Fibroblast of gingiva (primary cell): ENCODE measurements around the gene FCN1.

Experiments used
- DNase-seq: peaks from one replicate; pipeline ENCODE4 v3.0.0-alpha.2; 2011; ENCODE audit warnings: low read depth

FCN1 gene

DNA sequence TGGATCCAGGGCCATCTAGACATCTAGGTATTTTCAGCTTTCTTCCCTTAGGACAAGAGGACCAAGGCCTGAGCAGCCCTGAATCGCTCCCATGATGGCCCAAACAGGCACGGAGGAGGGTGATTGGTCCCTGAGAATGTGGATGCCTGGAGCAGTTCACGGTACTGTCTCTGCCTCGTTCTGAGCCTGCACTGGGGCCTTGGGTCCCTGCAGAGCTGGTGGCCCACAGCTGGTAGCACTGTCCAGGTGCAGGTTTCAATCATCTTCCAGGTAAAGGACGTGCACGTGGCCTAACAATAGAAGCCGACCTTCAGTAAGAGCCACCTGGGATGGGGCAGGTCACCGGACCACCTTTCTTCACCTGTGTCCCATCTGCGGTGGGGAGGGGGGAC is 19.4 kb upstream of the FCN1 start:
- no peak for DNase-seq

DNA sequence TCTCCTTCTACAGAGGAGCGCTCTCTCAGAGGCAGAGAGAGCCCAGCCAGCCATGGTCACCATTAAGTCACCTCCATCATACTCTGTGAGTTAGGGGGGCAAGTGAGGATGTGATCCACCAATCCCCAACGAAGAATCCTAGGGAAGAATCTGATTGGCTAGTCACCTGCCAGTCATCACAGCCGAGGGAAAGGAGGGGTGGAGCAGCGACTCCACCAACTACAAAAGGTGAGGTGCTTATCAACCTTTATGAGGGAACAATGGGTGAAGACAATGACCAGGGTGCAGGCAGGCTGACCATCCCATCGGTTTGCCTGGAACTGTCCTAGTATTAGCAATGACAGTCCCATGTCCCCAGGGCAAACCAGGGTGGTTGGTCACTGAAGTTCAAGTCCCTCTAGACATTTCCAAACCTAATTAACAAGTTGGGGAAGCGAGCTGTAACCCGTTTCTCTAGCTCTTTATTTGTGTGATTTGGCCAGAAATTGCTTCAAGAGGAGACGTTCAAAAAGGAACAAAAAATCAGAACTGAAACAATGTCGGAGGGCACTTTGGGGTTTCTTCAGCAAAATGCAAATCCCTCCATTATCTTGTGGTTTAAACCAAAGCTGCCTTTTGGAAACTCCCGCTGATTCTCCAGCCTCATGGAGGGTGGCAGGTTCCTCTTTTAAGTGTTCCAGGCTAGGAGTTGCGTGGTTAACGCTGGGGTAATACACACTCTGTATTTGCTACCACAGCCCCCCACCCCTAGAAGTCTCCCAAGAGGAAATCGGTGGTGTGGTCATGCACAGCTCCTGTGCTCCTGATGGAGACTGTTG is 18.8 kb upstream of the FCN1 start:
- DNase-seq, result no peak

DNA sequence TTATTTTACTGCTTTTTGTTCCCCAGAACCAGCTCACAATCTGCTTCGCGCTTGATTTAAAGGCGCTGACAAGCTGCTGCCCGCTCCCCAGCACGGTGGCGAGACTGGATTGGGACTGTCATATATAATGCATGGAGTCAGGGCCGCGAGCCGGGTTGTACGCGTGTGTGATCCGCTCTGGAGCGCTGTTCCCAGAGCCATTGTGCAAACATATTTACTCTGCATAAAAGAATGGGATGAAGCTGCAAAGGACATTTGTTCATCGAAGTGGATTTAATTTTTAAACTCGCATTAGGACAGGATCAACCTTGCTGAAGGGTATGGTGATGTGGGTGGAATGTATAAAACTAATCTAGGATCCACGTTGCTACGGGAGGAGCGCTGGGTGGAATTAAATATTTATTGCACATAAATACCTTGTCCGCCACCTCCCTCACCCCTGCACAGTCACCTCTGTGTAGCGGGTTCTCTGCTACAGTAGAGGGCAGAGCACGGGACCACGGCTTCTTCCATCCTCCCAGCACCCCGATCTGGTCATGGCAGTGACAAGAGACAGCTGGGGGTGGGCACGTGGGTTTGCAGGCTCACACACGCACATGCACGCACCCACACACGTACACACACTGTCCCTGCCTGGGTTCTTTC is 18.1 kb upstream of the FCN1 start:
- no peak for DNase-seq

- DNase-seq, result no peak
These were observed 17.4 kb upstream of the FCN1 start for GRCh38 chr9:134935056-134935640.

DNA sequence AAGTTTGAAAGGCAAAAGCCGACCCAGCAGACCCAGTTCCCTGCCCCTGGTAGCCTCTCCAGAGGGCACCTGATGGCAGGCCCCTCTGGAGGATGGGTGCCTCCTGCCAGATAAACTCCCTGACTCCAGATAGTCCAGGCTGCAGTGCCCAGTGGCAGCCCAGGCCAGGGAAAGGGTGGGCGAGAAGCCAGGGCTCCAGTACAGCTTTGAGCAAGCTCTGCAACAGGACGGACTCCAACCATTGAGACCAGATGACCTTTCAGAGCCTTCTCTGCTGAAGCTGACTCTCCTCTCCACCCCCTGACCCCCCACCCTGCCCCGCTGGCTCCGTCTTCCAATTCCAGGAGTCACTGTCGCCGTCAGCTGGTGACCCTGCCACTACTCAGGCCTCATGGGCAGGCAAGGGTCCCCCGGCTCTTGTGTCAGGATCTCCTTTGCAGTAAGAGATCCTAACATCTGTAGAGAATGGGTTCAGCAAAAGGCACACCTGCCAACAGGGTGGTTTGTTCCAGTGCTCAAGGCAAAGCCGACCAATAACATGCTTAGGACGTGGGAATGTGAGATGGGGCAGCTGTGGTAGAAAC is 15.5 kb upstream of the FCN1 start:
- DNase-seq, result no peak

GRCh38 chr9:134932606-134933005 is 14.9 kb upstream of the FCN1 start:
- DNase-seq, result no peak

GRCh38 chr9:134932171-134932570 is 14.5 kb upstream of the FCN1 start:
- no peak for DNase-seq

DNA sequence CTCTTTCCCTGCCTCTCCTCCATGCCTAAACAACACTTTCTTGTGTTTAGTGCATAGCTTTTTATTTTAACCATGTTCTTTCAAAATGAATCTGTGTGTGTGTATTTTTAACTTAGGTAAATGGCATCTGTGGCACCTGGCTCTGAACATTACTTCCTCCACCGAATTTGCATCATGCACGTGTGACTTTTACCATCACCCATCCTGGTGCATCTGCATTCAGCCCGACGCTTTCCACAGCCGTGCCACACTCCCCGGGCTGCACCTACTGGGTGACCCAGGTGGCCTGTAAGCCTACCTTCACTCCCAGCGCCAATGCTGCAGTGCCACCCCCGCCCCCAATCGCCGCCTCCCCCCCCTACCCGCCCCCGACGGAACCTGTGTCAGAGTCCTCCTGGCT is 12.7 kb upstream of the FCN1 start:
- DNase-seq, result no peak

GRCh38 chr9:134929193-134930158 is 11.8 kb upstream of the FCN1 start:
- no peak for DNase-seq

GRCh38 chr9:134928436-134929192 is 10.9 kb upstream of the FCN1 start:
- no peak for DNase-seq

- DNase-seq, result no peak
These were observed 7.3 kb upstream of the FCN1 start for GRCh38 chr9:134925011-134925511.

DNA sequence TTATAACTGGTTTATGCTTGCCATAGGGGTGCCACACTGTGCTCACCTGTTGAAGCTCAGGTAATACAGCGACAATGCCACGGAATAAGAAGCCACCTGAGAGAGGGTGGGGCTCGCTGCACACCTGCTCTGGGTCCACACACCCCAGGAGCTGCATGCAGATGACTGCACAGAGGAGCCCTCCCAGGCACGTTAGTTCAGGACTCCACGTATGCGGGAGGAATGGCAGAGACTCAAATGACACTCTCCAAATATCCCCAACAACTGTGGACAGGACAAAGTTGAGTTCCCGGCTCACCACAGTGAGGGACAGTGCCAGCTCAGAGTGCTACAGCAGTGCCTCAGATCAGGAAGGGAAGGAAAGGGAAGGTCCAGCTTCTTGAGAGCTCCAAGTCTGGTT is 5.8 kb upstream of the FCN1 start:
- no peak for DNase-seq

- no peak for DNase-seq
These were observed 5.2 kb upstream of the FCN1 start for GRCh38 chr9:134922932-134923240.

DNA sequence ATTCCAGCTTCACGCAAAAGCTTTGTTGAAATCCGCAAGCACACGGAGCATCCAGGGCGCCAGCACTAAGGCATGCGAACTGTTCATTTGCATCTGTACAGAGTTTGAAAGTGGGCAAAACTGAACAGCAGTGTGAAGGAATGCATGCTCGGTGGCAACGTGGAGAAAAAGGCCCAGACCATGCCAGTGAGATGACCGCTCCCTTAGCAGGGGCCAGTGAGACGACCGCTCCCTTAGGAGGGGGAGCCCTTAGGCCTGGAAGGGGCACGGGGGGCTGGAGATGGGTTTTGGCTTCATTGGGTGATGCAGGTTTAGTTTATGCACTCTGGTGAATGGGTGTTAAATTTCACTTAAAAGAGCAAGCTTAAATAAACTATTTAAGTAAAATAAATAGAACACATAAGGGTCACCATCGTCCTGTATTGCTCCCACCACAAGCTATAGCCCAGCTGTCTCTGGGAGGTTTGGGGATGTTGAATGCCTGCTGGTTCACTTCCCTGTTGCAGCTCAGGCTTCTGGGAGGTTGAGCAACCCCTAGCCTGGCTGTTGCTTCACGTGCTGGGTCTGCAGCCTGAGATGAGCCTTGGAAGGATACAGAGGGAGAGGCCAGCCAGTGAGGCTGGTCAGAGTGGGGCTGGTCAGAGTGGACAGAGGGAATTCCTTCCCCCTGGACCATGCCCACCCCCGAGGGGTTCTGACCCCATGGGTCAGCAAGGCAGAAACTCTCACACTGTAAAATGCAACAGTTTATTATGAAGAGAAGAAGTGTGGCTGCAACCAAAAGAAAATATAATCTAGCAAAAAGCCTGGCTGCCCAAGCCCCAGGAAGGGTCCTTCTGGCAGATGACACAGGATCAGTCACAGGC is 4.6 kb upstream of the FCN1 start:
- no peak for DNase-seq

DNA sequence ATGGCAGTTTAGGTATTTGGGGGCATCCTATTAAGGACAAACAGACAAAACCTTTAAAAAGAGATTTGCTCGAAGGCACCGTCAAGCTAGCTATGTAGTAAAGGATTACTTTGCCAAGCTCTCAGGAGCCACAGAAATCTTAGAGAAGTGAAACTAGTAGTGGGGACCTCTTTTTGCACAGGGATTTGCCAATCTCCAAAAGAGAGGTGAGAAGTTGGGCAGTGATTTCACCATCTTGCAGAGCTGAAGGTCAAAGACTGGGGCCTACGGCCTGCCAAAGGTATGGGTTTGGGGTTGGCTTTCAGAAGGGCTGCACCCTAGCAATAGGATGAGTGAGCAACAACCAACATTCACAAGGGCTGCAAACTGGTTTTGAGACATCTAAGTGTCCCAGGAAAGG is 1.6 kb upstream of the FCN1 start:
- no peak for DNase-seq

GRCh38 chr9:134918646-134919045 is 934 bp upstream of the FCN1 start:
- no peak for DNase-seq

- no peak for DNase-seq
These were observed 1.5 kb downstream of the FCN1 start for GRCh38 chr9:134916161-134916665.

GRCh38 chr9:134915046-134915985 is 2.4 kb downstream of the FCN1 start:
- DNase-seq, result no peak

- DNase-seq, result no peak
These were observed 3.2 kb downstream of the FCN1 start for GRCh38 chr9:134914501-134914834.
